Measurements from ENCODE around the gene CCDC15.
"Not testable (repeated sequence)": the region's sequence is repeated elsewhere in the genome, so short reads cannot be mapped to it uniquely, and the experiment has no call there.

CCDC15 gene

DNA sequence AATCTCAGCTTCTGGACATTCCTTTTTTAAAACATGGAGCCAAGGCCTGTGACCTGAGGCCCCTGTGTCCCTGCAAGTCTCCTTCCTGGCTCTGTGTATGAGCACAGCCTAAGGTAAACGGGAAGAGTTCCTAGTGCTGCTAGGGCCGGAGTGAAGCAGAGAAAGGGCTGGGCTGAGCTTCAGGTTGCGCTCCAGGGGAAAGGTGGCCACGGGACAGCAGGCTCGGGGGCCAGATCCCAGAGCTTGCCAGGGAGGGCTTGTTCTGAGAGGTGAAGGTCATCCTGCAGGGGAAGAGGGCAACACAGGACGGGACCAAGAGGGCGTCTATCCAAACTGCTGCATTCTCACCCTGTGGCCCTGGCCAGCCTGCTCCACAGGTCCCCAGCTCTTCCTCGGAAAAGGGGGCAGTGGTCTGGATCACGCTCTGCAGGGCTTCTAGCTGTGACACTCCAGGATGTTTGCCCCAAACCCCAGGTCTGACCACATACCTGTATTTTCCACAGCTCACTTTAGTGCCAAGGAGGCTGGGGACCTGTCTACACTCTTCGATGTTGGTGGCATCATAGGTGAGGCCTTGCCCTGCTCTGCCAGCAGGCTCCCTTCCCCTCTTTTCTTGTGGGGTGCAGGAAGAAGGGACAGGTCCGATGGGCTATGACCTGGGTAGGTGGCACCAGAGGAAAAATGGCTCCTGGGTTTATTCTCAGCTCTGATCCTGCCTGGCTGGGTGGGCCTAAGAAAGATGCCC is 129.5 kb downstream of the CCDC15 start:
- DNase-seq, result no peak

DNA sequence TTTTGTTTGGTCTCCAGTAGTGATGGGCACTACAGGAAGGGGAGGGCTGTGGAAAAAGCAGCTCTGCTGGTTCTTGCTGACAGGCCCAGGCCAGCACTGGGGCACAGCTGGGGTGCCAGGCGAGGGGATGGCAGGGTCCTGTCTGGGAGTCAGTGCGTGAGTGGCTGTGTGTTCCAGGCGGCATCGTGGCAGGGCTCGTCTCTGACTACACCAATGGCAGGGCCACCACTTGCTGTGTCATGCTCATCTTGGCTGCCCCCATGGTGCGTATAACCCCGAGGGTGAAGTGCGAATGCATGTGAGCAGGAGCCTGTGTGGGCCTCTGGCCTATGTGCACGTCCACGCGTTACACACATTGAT is 130.0 kb downstream of the CCDC15 start:
- no peak for DNase-seq

DNA sequence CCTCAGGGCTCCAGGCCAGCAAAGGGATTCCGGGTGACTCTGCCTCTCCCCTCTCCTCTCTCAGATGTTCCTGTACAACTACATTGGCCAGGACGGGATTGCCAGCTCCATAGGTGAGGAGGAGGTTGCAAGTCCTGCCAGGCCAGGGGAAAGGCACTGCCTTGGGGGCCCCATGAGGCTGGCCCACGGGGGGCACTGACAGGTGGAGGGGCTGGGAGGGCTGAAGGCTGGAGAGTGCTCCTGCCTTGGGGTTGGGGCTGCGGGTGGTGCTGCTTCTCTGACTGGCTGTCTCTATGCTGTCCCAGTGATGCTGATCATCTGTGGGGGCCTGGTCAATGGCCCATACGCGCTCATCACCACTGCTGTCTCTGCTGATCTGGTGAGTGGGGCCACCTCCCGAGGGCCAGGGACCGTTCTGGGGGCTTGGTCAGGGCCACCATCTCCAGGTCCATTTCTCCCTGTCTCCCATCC is 130.8 kb downstream of the CCDC15 start:
- no peak for DNase-seq

GRCh38 chr11:125085301-125086081 is 131.5 kb downstream of the CCDC15 start:
- DNase-seq, result no peak

- no peak for DNase-seq
Measured at GRCh38 chr11:125086633-125087296, 132.8 kb downstream of the CCDC15 start.

- no peak for DNase-seq
Measured at GRCh38 chr11:125088123-125088522, 134.1 kb downstream of the CCDC15 start.

GRCh38 chr11:125088576-125089455 is 134.8 kb downstream of the CCDC15 start:
- no peak for DNase-seq

- not testable (repeated sequence) for DNase-seq
Measured at GRCh38 chr11:125089481-125089880, 135.5 kb downstream of the CCDC15 start.

DNA sequence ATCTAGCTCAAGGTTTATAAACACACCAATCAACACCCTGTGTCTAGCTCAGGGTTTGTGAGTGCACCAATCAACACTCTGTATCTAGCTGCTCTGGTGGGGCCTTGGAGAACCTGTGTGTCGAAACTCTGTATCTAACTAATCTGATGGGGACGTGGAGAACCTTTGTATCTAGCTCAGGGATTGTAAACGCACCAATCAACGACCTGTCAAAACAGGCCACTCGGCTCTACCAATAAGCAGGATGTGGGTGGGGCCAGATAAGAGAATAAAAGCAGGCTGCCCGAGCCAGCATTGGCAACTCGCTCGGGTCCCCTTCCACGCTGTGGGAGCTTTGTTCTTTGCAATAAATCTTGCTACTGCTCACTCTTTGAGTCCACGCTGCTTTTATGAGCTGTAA is 136.1 kb downstream of the CCDC15 start:
- DNase-seq, result not testable (repeated sequence)

DNA sequence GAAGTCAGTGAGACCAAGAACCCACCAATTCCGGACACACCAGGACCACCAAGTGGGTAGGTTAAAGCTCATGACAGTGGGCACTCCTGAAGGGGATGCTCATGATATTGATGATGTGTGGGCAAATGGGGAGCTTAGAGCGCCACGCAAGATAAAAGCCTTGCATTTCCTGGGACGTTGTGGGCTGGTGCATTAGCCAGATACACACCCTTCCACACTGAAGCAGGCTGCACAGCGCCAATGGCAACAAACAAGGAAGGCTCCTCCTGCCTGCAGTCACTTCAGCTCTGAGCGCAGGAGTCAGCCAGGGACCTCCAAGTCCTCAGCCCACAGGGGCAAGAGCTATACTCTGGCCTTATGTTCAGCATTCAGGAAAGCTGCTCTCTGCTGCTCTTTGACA is 136.8 kb downstream of the CCDC15 start:
- no peak for DNase-seq
